Adipose tissue (tissue), 3 donors: ENCODE data around the gene MMP11. TPM values are rescaled to one million over a fixed set of nuclear protein-coding genes. Genes with fewer than 3 reads are reported as not detected.

ENCODE experiments used
- H3K27ac ChIP-seq: one replicate; pipeline ENCODE4 v1.5.1; 2013; ENCODE audit warnings: low read depth, low read length
- WGBS, 3 donors: extraction: QIAGEN DNeasy Blood & Tissue Kit; methylation state at CpG; one replicate each; pipeline ENCODE4 v1.1.7; 2013; 5-methylcytosine and 5-hydroxymethylcytosine counted together
- polyA plus RNA-seq, 3 donors: library from polyadenylated mRNA; stranded (reverse); fragments of 200-250 nt; gene quantifications; one replicate each; pipeline ENCODE4 v1.2.3, GENCODE V29; 2013
- donor health status: healthy with polysubstance abuse.
- donor health status: Bipolar disorder and iron deficiency.
- donor health status: healthy.

The MMP11 gene
- polyA plus RNA-seq, 3 donors: 0.66 to 1.9 (median 1.6) TPM

DNA sequence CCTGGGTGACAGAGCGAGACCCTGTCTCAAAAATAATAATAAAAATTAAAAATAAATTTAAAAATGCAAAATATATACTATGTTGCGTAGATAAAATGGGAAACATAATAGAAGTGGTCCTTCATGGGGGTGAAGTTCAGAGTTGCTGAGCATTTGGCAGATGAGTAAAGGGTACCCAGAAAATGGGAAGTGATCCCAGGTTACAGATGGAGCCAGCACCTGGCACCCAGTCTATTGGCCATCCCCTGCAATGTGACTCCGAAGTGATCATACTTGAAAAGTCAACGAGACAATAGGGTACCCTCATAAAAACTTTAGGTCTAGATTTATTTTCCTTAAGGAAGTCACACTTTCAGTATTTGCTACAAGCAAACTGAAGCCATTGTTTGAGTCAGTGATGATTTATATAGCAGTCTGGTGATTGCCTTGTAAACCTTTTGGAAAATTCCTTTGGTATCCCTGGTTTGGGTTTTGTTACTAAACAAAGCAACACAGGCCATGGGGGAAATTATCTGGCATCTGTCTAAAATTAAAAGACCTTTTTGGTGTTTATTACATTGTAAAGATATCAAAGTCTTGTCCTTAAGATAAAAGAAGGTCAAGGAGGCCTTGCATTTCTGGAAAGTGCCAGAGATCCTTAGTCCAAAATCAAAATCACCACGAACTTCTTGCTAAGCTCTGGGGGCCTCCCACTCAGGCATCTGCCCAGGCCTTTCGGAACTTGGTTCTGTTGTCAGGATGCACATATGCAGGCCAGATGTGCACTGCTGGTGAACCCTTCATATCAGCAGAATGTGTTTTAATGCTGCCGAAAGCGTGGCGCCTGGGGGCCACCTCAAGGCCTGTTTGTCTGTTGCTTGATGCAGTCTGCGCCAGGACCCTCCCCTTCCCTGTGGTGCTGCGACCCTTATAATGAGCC lies 18.4 kb downstream of the MMP11 start:
- no peak overlapping the region for H3K27ac ChIP-seq
- 59 to 69% (median 68%) methylated on average over 11 of the region's 11 CpGs for WGBS, 3 donors

DNA sequence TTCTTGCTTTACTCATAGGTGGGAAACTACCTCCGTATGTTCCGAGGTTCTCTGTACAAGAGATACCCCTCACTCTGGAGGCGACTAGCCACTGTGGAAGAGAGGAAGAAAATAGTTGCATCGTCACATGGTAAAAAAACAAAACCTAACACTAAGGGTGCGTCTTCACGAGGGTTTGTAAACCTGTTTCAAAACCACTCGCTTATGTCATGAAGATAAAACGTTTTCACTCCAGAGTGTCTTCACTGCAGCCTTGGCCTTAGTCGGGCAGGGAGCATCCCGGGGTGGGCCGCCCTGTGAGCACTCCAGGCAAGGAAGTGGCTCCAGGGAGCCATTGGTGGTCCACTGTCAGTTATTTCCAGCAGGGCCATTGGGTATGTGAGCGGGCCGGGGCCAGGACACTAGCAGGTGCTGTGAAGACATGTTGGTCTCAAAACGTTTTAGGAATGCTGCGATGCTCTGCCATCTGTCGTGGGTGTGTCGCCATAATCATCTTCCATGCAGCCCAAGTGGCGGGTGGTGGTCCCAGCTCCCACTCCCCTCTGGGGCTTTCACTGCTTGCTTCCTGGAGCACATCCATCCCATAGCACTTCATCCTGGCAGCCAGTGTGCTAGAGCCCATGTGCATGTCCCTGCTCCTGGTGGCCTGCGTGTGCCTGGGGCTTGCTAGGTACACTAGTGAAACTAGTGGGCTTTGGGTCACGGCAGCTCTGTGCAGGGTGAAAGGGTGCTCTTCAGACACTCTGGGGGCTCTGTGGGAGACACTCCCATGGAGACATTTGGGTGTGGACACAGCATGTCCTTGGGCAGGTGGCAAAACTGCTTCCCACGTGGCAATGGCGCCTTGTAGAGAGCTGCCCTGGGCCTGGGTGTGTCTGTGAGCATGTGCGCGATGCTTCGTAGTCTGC lies 19.3 kb downstream of the MMP11 start:
- 78 to 86% (median 83%) methylated on average over 25 of the region's 25 CpGs for WGBS, 3 donors
- H3K27ac ChIP-seq: no peak overlapping the region

DNA sequence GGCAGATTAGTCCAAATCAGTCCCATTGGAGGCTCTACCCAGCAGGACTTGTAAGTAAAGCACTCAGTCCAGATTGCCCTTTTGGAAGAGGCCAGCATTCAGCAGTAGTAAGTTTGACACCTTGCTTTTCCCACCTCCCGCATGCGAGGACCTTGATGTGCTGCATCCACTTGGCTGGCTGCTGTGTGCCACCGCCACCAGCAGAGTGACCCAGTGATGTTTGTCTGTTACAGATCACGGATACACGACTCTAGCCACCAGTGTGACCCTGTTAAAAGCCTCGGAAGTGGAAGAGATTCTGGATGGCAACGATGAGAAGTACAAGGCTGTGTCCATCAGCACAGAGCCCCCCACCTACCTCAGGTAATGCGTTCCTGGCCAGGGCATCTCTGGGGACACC lies 20.7 kb downstream of the MMP11 start:
- WGBS, 3 donors: 83 to 92% (median 89%) methylated on average over 8 of the region's 8 CpGs
- H3K27ac ChIP-seq: no peak overlapping the region

DNA sequence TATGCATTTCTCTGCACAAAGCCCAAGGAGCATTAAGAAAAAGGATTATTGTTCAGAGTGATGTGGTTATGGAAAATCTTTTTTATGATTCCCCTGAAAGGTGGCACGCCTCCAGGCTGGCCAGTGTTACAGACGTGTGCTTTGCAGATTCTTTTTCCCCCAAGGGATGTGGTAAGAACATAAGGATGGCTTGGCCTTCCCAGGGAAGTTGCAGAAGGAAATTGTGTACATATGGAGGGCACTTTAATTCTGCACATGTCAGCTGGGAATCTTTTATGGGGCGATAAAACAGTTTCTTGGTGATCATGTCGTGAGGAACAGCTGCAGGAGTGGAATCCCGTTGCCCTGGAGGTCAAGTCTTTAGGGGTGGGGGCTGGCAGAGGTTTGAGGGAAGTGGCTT lies 23.8 kb downstream of the MMP11 start:
- 57 to 69% (median 65%) methylated on average over 5 of the region's 5 CpGs for WGBS, 3 donors
- no peak overlapping the region for H3K27ac ChIP-seq

DNA sequence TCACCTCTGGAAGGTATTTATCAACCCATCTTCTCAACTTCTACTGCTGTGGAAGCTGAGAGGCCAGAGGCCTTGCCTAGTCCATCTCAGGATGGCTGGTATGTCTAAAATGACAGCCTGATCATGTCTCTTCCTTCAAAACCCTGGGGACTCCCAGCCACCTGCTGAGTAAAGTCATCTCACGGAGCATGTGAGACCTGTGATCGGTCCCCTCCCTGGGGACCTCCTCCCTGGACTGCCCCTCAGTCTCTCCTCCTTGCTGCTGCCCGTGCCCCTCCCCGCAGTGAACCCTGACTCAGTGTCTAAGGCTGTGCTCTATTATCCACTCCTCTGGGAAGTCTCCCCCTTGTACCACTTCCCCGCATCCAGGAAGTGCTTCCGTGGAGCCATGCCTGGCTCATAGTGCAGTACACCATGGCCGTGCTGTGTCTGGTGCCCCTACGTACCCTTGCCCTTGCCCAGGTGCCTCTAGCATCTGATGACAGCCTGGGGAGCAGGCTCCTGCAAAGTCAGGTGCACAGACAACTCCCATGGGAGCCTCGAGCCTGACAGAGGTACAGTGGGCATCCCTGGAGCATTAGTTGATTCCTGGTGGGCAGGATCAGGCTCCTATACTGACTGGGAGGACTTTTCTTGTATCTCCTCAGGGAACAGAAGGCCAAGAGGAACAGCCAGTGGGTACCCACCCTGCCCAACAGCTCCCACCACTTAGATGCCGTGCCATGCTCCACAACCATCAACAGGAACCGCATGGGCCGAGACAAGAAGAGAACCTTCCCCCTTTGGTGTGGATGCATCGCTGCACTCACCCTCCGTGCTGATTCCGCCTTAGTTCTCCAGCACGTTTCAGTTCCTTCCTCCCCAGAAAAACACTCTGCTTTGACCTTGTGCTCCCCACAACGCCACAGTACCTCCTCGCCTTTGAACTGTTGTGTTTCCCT lies 27.9 kb downstream of the MMP11 start:
- WGBS, 3 donors: 93 to 95% (median 95%) methylated on average over 18 of the region's 18 CpGs
- H3K27ac ChIP-seq: no peak overlapping the region

DNA sequence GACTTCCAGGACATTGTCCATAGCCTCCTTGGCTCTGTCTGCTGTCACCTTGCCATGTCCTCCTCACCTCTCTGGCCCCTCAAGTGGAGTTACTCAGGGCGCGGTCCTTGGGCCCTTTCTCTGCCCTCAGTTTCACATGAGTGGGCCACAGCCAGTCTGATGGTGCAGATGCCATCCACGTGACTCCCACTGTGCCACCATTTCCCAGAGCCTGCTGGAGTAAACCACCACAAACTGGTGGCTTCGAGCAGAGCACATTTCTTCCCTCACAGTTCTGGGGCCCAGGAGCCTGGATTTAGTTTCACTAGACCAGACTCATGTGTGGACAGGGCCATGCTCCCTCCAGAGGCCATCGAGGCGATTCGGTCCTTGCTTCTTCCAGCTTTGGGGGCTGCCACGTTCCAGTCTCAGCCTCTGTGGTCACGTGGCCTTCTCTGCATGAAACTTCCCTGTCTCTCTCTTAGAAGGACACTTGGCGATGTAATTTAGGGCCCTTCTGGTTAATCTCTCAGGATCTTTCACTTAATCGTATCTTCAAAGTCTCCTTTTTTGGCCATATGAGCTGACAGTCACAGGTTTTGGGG lies 28.7 kb downstream of the MMP11 start:
- WGBS, 3 donors: 88 to 94% (median 89%) methylated on average over 11 of the region's 11 CpGs
- H3K27ac ChIP-seq: no peak overlapping the region

DNA sequence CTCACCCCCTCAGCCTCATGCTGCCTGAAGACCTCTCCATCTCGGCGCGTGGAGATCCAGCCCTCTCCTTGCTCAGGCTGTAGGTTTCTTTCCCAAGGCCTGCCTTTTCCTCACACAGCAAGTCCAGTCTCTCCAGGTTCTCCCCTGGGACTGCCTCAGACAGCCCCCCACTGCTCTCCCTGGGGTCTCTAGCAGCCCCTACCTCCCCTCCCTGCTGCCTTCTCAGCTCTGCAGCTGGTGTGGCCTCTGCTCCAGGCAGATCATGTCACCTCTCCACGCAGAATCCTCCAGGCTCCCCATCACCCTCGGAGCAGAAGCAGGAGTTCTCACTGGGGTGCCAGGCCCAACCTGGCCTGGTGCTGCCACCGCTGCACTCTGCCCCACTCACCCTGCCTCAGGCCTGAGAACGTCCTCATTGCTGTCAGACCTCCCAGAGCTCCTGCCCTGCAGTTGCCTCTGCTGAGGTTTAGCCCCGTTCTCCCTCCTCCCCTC lies 29.3 kb downstream of the MMP11 start:
- no peak overlapping the region for H3K27ac ChIP-seq
- WGBS, 3 donors: 93 to 96% (median 94%) methylated on average over 8 of the region's 8 CpGs

DNA sequence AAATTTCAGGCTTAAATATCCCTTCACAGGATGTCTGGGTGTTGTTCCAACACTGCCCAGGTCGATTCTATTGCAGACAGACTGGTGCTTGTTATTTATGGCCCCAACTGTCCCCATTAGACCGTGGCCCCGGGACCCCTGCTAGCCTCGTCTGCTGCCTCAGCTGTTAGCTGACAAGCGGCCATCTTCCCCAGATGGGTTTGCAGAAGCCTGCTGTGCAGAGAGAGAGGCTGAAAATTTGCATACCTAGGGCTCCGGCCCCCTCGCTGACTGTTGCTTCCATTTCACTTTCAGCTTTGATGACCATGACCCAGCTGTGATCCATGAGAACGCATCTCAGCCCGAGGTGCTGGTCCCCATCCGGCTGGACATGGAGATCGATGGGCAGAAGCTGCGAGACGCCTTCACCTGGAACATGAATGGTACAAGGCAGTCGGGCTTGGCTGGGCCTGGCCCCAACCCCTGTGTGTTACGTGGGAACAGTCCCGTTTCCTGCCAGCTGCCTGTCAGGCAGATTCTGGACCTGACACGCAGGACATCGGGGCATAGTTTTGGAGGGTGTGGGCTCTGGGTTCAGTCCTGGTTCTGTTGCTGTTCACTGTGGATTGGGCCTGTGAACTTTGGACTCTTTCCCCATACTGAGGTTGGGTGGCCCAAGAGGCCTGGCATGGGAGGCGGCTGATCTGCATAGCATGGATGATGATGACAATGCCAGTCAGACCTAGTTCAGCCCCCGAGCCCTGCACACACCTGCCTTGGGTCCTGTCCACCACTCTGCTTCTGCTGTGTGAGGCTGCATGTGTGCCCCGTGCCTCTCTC lies 30.6 kb downstream of the MMP11 start:
- WGBS, 3 donors: 79 to 83% (median 83%) methylated on average over 21 of the region's 21 CpGs
- no peak overlapping the region for H3K27ac ChIP-seq

DNA sequence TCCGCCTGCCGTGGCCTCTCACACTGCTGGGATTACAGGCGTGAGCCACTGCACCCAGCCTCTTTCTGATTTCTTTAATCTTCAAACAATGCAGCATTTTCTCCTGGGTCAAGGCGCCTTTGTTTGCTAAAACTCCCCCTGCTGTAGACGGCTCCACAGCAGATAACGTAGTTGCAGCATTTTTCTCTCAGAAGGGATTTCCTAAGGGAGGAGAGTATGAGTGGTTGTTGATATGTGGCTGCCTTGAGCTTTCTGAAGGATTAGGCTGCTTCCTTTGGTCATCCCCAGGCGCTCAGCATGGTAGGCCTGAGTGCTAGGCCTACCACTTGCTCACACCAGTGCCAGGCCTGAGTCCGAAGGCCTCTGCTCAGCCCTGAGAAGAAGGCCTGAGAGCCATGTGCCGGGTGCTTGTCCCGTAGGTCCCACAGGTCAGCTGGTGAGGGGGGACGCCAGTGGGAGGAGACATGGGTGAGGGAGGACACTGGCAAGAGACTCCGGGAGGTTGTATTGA lies 32.2 kb downstream of the MMP11 start:
- WGBS, 3 donors: 81 to 84% (median 83%) methylated on average over 12 of the region's 12 CpGs

DNA sequence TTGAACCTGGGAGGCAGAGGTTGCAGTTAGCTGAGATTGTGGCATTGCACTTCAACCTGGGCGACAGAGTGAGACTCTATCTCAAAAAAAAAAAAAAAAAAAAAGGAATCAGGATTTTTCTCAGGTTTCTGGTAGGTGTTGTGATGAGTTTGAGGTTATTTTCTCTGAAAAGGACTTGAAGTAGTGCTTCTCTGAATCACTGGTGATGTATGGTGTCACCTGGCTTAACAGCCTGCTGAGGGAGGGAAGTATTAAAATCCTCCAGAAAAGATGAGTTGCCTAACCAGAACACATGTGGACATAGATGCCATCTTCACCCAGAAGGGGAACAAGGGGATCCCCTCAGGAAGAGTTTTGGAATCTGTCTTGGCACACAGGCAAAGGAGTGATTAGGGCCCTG lies 34.2 kb downstream of the MMP11 start:
- H3K27ac ChIP-seq: no peak overlapping the region
- WGBS, 3 donors: 100% methylated on average over 1 of the region's 1 CpG

More for the DNA sequence above, 32.2 kb downstream of the MMP11 start:
- no peak overlapping the region for H3K27ac ChIP-seq

DNA sequence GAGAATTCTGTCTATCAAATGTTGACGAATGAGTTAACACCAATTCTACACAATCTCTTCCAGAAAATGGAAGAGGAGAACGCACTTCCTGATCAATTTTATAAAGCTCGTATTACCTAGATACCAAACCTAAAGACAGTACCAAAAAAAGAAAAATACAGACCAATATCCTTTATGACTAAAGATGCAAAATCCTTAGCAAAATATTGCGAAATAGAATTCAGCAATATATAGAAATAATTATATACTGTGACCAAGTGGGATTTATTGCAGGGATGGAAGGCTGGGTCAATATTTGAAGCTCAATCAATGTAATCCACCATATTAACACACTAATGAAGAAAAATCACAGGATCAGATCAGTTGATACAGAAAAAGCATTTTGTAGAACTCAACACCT lies 39.7 kb downstream of the MMP11 start:
- 94 to 97% (median 95%) methylated on average over 4 of the region's 4 CpGs for WGBS, 3 donors

DNA sequence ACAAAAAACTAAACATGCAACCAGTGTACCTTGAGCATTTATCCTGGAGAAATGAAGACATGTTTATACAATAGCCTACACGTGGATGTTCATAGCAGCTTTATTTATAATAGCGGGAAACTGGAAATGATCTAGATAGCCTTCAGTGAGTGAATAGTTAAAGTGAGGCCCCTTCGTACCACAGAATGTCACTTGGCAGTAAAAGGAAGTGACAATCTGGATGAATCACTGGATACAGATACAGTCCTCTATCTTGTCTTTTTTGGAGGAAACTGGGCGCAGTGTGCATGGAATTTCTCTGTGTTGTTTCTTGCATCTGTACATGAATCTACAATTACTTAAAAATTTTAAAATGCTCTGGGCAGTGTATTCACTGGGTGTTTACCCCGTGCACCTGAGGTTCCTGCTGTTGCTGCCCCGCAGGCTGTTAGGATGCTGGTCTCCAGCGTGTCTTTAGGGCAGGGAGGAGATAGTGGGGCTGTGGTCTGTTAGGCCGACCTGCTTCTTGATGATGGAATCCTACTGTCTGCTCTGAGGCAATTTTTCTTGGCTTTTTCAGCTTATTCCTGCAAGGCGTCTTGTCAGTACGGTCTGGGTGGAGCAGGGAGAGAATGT lies 43.0 kb downstream of the MMP11 start:
- 76 to 84% (median 79%) methylated on average over 10 of the region's 10 CpGs for WGBS, 3 donors
- no peak overlapping the region for H3K27ac ChIP-seq

More for the DNA sequence above, 39.7 kb downstream of the MMP11 start:
- no peak overlapping the region for H3K27ac ChIP-seq

DNA sequence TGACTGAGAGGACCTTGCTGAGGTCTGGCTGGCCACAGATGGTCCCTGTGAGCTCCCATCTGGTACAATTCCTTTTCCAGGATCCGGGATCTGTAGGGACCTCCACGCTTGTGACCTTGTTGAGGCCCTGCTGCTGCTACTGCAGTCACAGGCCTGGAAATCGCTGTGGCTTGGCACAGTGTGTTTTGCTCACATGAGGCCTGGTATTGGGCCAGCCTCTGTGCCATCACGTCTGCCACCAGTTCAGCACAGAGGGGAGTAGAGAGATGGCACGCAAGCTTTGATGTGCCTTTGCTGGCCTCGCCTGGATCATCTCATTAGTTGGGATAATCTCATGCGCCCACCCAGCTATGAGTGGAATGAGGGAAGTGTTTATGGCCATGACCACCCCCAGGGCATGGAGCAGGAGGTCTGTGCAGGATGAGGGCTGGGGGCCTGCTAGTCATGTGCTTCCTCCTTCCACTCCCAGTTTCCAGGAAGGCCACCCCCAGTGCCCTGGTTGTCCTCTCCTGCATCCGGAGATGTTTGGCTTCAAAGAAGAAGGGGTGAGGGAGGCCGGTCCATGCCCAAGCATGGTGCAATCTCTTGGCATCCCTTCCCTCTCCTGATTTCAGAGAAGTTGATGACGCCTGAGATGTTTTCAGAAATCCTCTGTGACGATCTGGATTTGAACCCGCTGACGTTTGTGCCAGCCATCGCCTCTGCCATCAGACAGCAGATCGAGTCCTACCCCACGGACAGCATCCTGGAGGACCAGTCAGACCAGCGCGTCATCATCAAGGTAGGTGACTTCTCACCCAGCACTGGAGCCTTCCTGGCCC lies 43.7 kb downstream of the MMP11 start:
- 84 to 89% (median 87%) methylated on average over 18 of the region's 18 CpGs for WGBS, 3 donors
- no peak overlapping the region for H3K27ac ChIP-seq

DNA sequence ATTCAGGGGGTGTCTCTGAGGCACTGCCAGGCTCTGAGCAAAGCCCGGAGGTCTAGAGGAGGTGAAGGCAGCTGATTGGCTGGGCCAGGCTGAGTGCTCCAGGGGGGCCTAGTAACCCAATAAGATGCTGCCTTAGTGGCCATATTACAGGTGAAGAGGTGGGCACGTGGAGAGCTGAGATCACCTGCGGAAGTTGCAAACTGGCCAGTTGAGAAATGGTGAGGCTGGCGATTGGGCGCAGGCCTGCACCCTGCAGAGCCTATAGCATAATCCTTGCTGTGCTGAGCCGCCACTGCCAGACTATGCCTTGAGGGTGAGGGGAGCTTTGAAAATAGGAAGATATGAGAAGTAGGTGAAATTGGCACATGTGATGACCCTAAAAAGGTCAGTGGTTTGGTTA lies 44.5 kb downstream of the MMP11 start:
- 90 to 97% (median 95%) methylated on average over 6 of the region's 6 CpGs for WGBS, 3 donors
- H3K27ac ChIP-seq: no peak overlapping the region

DNA sequence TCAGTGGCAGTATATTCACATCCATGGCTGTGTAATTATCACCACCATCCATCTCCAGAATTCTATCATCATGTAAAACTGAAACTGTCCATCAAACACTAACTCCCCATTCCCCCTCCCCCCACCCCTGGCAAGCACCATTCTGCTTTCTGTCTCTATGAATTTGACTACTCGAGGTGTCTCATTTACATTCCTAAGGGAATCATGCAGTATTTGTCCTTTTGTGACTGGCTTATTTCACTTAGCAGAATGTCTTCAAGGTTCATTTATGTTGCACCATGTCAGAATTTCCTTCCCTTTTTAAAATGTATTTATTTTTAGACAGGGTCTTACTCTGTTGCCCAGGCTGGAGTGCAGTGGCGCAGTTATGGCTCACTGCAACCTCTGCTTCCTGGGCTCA lies 45.9 kb downstream of the MMP11 start:
- 72 to 81% (median 79%) methylated on average over 2 of the region's 2 CpGs for whole genome bisulfite sequencing, 3 donors
- no peak overlapping the region for H3K27ac ChIP-seq
